Subcutaneous adipose tissue (tissue), 4 donors: ENCODE results near the gene FSIP1. TPM values are rescaled to one million over a fixed set of nuclear protein-coding genes. Genes with fewer than 3 reads are reported as not detected.

Source experiments
- CTCF ChIP-seq: fragments of 450-650 bp; IDR thresholded peaks from one replicate; pipeline ENCODE4 v1.5.1; 2016; ENCODE audit warnings: low read depth, mild to moderate bottlenecking, control low read depth, antibody characterized with exemption, moderate library complexity
- total RNA-seq, 4 donors: library from RNA; depleted of rRNA; stranded (reverse); fragments of >200 nt; gene quantifications; one replicate each; pipeline ENCODE4 v1.1.0, GENCODE V29; 2016

Gene FSIP1
- total RNA-seq, 4 donors from 2014 or later = 0.16 to 1.0 (median 0.44) TPM; not detected in 1

DNA sequence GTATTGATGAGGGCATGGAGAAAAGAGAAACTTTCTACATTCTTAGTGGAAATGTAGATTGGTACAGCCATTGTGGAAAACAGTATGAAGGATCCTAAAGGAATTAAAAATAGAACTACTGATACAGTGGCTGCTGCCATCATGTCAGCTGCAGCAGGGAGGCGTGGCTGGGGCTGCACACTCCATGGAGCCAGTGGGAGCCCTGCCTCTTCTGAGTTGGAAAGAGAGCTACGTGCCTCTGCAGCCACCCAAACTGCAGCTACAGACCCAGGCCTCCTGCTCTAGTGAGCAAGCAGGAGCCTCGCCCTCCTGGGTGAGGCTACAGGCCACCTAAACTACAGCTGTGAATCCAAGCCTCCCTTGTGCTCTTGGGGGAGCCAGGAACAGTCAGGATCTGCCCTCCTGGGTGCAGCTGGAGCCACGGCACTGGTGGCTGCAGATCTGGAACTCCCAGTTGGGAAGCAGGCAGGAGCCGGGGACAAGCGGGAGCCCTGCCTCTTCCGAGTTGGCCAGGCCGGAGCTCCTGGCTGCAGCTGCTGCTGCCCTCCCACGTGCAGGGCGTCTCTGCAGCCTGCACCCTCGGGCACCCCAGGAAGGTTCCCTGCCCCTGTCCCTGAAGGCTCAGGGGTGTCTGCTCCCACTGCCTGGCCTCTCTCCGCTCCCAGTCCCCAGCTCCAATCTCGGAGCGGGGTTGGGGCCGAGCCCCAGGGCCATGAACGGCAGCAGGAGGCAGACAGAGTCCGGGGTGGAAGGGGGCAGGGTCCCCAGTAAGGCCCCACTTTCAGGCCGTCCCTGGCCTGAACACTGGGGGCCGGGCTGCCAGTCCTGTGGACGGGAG, 137.3 kb downstream of the FSIP1 start:
- no peak for TF ChIP-seq CTCF

- TF ChIP-seq CTCF = no peak
Measured at GRCh38 chr15:39644136-39644535, 138.5 kb downstream of the FSIP1 start.

- TF ChIP-seq CTCF = no peak
Measured at GRCh38 chr15:39643727-39644126, 138.9 kb downstream of the FSIP1 start.

DNA sequence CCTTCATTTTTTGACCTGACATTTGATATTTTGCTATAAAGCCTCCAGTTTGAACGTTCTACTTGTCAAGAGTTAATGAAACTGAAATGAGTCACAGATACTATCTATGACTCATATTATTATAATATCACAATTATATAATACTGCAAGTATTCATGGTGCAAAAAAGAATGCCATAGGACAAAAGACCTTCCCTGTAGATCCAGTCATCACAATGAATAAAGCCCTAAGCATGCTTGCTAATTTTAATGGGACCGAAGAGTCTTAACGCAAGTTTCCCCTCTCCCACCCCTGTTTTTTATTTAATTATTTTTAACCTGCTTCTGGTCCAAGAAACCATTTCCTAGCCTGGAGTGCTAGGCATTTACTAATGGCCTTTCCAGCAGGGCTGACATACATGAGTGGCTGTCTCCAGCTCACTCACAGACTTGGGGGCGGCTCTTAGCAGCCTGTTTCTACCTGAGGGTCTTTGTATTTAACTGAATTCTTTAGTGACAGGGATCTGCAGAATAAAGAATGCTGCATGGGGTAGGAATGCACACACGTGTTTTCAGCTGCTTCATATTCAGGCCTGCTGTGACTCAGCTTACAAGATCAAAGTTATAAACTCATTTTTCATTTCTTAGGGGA, 140.5 kb downstream of the FSIP1 start:
- TF ChIP-seq CTCF = no peak

- no peak for TF ChIP-seq CTCF
Measured at GRCh38 chr15:39641191-39641889, 141.3 kb downstream of the FSIP1 start.

DNA sequence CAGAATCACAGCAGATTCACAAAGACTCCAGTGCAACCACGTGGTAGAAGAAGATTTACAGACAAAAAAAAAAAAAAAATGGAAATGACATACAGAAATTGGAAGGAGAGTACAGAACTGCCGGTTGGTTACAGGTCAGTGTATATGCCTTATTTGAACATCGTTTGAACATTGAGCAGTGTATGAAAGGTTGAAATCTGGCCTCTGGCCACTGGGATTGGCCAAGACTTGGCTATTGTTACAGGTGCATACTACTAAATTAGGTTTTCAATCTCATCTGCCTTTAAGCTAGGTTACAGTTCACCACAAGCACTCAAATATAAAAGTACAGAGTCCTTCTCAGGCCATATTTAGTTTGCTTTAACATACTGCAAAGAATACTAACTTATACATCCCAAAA, 142.0 kb downstream of the FSIP1 start:
- TF ChIP-seq CTCF = no peak

GRCh38 chr15:39639037-39639436, 143.6 kb downstream of the FSIP1 start:
- TF ChIP-seq CTCF = no peak
